ENCODE results near the gene CHD2.

Gene CHD2

DNA sequence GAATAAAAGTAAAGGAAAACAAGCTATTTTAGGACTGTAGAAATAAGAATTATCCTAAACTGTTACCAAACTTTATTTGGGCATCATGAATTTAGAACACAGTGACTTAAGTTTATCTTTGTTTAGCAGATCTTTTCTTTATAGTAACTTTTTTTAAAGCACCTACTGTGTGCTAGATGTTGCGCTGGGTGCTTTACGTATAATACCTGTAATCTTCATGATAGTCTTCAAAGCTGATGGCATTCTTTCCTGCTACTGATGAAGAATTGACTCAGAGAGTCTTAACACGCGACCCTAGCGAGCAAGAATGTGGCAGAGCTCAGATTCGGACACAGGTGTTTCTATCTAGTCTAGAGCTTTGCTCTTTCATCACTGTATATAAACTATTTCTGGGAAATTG lies 53.9 kb downstream of the CHD2 start:
- in situ Hi-C loops (cut with HindIII; ENCODE audit: low sequenced_read_pairs) = no loop called here
- TF ChIP-seq, protein P1, sequence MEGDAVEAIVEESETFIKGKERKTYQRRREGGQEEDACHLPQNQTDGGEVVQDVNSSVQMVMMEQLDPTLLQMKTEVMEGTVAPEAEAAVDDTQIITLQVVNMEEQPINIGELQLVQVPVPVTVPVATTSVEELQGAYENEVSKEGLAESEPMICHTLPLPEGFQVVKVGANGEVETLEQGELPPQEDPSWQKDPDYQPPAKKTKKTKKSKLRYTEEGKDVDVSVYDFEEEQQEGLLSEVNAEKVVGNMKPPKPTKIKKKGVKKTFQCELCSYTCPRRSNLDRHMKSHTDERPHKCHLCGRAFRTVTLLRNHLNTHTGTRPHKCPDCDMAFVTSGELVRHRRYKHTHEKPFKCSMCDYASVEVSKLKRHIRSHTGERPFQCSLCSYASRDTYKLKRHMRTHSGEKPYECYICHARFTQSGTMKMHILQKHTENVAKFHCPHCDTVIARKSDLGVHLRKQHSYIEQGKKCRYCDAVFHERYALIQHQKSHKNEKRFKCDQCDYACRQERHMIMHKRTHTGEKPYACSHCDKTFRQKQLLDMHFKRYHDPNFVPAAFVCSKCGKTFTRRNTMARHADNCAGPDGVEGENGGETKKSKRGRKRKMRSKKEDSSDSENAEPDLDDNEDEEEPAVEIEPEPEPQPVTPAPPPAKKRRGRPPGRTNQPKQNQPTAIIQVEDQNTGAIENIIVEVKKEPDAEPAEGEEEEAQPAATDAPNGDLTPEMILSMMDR (IDR thresholded peaks at IDR 0.05; ENCODE audit: low read depth, low read length) = no peak

DNA sequence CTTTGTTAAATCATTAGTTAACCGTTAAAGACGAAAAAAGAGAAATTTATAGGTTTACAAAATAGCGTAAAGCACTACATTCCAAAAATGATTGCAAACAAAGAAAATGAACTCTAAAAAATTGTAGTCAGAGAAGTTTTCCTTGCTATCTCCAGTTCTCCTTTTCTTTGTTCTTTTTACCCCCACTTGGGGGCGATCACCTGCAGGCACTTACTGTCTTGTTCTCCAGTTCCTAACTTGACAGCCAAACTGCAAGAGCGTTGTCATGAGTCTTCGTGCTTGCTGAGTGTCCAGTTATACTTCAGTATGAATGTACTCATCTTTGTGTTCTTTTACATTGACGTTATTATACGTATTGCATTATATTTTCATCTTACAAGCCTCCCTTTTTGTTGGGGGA lies 54.5 kb downstream of the CHD2 start:
- TF ChIP-seq, protein P1 (IDR thresholded peaks at IDR 0.05; ENCODE audit: low read depth, low read length) = peak; percentile 35
- DNase-seq (ENCODE audit: low read depth, low spot score) = no peak
- in situ Hi-C loops (cut with HindIII; ENCODE audit: low sequenced_read_pairs) = no loop called here
- H3K4me3 ChIP-seq (ENCODE audit: low read depth, low read length) = no peak overlapping the region

More for the DNA sequence above, 53.9 kb downstream of the CHD2 start:
- DNase-seq (ENCODE audit: low read depth, low spot score) = no peak
- no peak overlapping the region for H3K4me3 ChIP-seq (ENCODE audit: low read depth, low read length)

DNA sequence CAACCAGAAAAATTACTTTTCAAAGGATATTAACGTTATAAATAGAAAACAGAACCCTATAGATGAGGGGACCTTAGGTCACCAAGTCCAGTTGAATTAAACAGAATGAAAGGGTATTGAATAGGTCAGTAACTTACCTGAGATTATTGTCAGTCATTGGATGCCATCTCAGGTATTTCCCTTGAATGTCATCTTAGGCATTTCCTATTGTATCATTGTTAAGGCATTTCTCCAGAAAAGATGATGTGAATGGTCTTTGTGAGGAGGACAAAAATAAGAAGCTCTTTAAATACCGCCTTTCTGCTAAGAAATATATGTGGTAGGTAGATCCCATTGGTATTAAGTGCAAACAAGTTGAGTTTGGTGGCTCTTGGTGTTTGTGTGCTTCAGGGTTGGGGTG lies 55.6 kb downstream of the CHD2 start:
- H3K4me3 ChIP-seq (ENCODE audit: low read depth, low read length) = no peak overlapping the region
- in situ Hi-C loops (cut with HindIII; ENCODE audit: low sequenced_read_pairs) = no loop called here
- no peak for DNase-seq (ENCODE audit: low read depth, low spot score)
- TF ChIP-seq, protein P1 (IDR thresholded peaks at IDR 0.05; ENCODE audit: low read depth, low read length) = no peak

DNA sequence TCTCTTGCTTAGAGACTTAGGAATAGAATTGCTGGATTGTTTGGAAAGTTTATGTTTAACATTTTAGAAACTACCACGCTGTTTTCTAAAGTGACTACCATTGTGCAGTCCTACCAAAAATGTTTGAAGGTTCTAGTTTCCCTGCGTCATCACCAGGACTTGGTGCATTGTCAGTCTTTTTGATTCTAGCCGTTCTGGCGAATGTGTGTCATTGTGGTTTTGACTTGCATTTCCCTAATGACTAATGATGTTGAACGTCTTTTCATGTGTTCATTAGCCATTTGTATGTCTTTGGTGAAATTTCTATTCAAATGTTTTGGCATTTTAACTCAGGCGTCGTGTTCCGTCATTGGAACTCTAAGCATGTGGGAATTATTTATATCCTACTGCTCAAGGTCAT lies 58.0 kb downstream of the CHD2 start:
- H3K4me3 ChIP-seq (ENCODE audit: low read depth, low read length) = no peak overlapping the region
- in situ Hi-C loops (cut with HindIII; ENCODE audit: low sequenced_read_pairs) = no loop called here
- DNase-seq (ENCODE audit: low read depth, low spot score) = peak; percentile 69

DNA sequence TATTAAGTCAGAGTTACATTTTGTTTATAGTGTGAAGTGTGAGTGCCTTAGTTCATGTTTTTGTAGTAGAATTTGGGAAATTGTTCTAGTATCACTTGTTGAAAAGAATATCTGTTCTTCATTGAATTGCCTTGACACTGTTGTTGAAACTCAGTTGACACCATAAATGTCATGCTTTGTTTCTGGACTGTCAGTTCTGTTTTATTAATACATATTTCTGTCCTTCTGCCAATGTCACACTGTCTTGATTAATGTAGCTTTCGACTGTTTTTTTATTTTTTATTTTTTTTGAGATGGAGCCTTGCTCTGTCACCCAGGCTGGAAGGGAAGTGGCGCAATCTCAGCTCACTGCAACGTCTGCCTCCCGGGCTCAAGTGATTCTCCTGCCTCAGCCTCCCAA lies 59.1 kb downstream of the CHD2 start:
- TF ChIP-seq, protein P1 (IDR thresholded peaks at IDR 0.05; ENCODE audit: low read depth, low read length) = no peak
- in situ Hi-C loops (cut with HindIII; ENCODE audit: low sequenced_read_pairs) = no loop called here
- no peak for DNase-seq (ENCODE audit: low read depth, low spot score)
- H3K4me3 ChIP-seq (ENCODE audit: low read depth, low read length) = no peak overlapping the region

More for the DNA sequence above, 58.0 kb downstream of the CHD2 start:
- TF ChIP-seq, protein P1 (IDR thresholded peaks at IDR 0.05; ENCODE audit: low read depth, low read length) = no peak

DNA sequence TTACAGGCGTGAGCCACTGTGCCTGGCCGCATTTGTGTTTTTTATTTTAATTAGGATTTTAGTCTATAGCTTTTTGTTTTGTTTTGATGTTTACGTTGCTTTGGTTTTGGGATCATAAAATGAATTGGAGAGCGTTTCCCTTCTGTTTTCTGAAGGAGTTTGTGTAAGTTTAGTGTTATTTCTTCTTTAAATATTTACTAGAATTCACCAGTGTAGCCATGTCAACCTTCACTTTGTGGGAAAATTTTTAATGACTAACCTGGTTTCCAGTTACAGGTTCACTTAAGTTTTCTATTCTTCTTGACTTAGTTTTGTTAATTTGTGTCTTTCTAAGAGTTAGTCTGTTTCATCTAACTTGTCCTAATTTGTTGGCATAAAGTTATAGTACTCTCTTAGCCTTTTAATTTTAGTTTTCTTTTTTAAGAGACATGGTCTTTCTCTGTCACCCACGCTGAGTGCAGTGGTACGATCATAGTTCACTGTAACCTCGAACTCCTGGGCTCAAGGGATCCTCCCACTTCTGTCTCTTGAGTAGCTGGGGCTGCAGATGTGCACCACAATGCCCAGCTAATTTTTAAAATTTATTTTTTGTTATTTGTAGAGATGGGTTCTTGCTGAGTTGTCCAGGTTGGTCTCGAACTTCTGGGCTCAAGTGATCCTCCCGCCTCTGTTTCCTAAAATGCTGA lies 61.0 kb downstream of the CHD2 start:
- TF ChIP-seq, protein P1 (IDR thresholded peaks at IDR 0.05; ENCODE audit: low read depth, low read length) = no peak
- DNase-seq (ENCODE audit: low read depth, low spot score) = no peak
- in situ Hi-C loops (cut with HindIII; ENCODE audit: low sequenced_read_pairs) = no loop called here
- H3K4me3 ChIP-seq (ENCODE audit: low read depth, low read length) = no peak overlapping the region
